Medulla oblongata (tissue), 1 donor: Measurements from ENCODE around the gene POU2F1.

Experiments
- DNase-seq: peaks from one replicate; pipeline ENCODE4 v3.0.0-alpha.2; 2015; ENCODE audit errors: extremely low spot score

POU2F1 gene

DNA sequence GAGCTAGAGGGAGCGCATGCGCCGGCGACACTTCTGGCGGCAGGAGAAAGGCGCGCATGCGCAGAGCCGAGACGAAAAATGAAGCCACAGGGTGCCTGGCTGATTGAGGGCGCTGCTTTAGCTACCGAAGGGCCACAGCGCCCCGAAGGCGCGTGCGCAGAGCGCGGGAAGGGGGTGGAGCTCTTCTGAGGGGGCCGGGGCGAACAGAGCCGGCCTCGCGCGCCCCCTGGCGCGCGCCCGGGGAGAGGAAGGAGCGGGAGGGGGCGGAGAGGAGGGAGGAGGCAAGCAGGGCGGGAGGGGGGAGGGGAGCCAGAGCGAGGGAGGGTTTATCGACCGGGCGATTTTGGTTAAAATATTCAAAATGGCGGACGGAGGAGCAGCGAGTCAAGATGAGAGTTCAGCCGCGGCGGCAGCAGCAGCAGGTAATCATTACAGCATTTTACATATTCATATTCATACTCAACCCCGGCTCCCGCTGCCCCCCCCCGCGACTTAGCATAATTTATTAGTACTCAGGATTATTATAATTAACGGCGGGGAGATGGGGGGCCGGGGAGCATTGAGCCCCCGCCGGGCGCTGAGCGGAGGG is at the start of gene POU2F1:
TSS of gene POU2F1 (plus strand) at position 350 of the 589 bp plus-strand sequence. CDS start at position 362, 12 bp downstream.
- peak; percentile 100 for DNase-seq

DNA sequence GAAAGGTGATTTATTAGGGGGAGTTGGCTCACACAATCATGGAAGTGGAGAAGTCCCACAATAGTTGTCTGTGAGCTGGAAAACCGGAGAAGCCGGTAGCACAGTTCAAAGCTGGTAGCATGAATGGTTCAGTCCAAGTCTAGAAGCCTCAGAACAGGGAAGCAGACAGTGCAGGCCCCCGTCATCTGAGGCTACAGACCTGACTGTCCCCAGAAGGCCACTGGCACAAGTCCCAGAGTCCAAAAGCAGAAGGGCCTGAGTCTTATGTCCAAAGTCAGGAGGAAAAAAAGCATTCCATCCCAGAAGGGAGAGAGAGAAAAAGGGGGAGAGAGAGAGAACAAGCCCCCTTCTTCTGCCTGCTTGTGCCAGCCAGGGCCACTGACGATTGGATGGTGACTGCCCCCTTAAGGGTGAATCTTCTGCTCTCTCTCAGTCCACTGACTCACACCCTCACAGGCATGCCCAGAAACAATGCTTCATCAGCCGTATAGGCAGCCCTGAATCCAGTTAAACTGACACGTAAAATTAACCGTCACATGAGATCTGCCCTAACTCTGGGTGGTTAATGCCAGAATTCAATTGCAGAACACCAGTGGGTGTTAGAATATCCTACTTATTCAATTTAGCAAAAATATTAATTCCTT is 49.3 kb upstream of the POU2F1 start:
- no peak for DNase-seq

DNA sequence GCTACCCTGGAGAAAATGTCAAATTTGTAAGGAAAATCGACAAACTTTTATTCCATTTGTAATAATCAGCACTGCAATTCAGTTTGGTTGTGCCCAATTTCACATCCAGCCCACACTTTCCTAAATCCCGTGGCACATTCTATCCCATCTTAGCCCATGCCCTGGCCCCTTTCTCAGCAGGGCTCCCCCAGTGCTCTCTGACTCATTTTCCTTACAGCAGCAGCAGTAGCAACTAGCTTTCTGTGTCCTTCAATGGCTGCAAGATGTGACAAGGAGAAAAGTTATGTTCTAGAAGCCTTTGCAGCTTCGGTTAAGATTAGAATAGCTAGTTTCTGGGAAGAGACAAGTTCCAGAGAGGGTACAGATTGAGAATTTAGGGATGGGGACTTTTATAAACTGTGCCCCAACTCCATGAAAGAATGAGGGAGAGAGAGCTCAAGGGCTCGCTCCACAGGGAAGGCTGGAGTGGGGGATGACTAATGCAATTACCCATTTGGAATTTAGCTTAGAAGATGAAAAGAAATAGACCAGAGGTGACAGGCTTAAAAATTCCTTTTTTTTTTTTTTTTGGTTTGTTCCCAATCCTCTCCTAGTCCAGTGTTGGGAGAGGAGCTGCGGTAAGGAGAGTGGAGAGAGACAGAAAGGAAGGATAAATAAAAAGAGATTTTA is 47.0 kb upstream of the POU2F1 start:
- no peak for DNase-seq

DNA sequence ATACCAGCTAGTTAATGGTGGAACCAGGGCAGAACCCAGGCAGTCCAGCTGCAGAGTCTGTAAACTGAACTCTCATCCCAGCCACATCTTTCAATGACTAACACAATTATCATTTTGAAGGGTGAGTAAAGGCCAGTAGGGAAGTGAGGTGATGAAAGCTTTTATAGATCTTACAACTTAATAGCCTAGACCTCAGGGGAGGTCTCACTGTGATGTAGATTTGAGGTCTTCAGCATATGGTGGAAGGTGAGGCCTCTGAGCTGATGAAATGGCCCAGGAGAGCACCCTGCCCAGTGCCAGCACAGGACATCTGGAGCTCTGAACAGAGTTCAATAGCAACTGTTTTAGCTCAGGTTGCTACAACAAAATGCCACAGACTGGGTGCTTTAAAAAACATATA is 44.8 kb upstream of the POU2F1 start:
- DNase-seq = no peak

DNA sequence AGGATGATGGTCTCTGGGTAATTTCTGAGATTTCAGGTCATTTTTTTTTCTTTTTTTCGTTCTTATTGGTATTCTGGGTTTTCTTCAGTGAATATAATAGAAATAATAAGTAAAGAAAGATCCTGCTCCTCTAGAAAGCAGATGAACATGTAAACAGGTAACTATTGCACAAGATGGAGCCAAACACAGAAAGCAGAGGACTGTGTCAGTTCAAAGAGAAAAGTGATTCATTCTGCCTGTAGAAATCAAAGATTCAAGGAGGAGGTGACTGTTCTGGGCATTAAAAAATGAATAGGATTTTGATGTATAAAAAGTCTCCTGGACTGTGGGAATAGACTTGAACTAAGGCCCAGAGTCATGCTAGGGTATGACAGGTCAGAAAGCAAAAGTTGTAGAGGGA is 41.9 kb upstream of the POU2F1 start:
- no peak for DNase-seq

DNA sequence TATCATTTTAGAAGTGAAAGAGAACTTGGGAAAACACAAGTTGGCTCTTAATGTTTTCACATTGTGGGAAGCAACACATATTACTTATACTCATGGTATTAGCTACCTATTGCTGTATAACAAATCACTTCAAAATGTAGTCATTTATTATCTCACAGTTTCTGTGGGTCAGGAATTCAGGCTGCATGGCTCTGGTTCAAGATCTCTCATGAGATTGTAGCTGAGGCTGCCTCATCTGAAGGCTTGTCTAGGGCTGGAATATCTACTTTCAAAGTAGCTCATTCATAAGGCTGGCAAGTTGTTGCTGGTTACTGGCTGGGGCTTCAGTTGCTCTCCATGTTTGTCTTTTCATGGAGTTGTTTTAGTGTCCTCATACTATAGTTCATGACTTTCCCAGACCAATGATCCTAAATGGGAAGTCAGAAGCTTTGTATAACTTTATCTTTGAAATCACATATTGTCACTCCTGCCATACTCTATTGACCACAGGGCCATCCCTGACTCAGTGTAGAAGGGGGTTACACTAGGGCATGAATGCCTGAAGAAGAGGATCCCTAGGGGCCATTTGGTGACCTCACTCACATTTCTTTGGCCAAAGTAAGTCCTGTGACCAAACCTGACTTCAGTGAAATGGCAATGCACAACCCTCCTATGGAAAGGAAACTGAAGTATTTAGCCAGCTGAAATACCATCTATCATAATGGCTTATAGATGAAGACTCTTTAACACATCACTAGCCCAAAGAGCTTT is 37.9 kb upstream of the POU2F1 start:
- no peak for DNase-seq

DNA sequence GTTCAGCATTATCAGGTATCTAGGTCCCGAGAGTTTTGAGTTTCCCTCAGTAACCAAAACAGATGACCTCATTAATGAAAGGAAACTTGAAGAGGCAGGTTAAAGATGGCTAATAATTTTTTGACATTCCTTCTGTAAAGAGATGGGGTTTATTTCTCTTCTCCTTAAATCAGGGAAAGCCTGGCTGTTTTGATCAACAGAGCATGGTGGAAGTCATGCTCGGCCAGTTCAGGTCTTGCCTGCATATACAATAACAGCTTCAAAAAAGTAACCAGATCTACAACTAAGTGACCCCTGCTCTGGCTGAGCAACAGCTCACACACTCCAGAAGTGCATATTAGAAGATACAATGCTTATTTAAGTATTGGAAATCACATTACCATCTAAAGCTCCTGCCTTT is 36.6 kb upstream of the POU2F1 start:
- DNase-seq = no peak

DNA sequence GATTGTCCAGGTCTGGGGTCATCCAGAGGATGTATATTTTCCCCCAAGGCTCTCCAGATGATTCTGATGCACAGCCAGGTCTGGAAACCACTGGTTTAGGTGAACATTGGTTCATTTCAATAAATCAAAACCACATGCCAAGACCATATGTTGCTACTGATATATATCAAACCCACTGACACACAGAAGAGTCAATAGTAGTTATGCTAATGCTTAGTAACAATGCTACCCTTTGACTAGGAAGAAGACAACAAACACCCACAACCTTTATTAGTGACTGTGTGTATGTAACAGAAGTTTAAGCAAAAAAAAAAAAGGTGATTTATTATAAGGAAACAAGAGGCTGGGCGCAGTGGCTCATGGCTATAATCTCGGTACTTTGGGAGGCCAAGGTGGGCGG is 35.6 kb upstream of the POU2F1 start:
- DNase-seq = no peak

DNA sequence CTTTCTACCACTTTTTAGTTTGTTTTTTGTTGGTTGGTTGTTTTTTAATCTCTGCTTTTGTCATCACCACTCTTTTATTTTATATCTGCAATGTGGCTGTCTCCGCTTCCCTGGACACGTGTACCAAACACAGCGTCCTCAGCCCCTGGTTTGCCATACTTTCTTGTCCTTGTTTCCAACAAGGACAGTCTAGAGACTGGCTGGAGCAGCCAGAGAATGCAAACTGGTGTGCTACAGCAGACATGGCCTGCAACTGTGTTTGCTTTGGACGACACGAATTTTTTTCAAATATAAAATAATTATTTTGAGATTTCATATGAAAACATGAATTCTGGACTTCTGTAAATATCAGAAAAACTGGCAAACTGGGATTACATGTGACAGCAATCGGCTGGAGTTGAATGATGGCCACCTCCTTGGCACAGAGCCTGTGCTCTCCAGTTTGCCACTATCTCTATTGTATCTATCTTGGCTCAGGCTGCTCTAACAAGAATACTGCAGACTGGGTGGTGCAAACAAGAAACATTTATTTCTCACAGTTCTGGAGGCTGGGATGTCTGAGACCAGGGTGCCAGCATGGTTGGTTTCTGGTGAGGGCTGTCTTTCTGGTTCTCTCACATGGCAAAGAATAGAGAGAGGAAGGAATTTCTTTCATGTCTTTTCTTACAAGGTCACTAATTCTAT is 34.6 kb upstream of the POU2F1 start:
- DNase-seq = peak; percentile 33

DNA sequence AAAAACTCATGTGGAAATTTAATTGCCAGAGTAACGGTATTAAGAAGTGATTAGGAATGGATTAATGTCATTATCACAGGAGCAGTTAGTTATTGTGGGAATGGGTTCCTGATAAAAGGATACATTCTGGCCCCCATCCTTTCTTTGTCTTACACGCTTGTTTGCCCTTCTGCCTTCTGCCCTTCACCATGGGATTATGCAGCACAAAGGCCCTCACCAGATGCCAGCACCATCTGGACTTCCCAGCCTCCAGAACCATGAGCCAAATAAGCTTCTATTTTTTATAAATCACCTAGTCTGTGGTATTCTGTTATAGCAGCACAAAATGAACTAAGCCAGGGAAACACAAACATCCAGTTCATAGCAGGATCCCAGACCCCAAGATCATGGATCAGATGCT is 33.9 kb upstream of the POU2F1 start:
- DNase-seq = no peak

DNA sequence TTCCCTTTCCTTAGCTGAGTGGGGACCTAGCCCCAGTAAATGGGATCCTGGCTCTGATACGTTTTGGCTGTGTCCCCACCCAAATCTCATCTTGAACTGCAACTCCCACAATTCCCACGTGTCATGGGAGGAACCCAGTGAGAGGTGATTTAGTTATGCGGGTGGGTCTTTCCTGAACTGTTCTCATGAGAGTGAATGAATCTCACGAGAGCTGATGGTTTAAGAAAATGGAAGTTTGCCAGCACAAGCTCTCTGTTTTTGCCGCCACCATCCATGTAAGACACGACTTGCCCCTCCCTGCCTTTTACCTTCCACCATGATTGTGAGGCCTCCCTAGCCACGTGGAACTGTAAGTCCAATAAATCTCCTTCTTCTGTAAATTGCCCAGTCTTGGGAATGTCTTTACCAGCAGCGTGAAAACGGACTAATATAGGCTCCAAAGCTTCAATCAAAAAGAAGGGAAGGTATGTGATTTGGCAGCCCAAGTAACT is 29.9 kb upstream of the POU2F1 start:
- DNase-seq = no peak

DNA sequence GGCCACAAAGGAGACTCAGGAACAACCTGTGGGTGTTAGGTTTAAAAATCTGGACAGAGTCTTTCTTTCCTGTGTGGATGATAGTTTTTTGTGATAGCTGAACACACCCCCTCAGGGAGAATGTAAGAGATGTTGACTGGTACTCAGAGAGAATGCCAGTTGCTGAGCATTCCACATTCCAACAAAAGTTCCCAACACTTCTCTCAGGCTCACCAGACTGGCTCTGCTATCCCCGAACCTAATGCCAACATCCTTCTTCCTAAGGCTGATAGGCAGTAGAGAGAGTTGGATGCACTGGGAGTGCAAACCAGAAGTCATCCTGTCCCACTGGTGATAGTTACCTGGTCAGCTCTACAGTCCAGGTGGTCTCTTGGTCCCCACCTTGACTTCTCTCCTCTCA is 28.7 kb upstream of the POU2F1 start:
- no peak for DNase-seq

DNA sequence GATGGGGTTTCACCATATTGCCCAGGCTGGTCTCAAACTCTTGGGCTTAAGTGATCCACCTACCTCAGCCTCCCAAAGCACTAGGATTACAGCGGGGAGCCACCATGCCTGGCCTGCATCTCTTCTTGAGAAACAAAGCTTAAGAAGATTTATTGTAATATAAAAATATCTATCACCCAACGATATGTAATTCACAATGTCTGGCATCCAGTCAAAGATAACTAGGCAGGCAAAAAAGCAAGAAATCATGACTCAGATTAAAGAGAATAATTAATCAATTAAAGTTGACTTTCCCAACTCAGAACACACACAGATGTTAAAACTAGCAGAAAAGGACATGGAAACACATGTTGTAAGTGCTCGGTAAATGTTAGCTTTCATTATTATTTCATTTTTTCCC is 26.5 kb upstream of the POU2F1 start:
- no peak for DNase-seq

DNA sequence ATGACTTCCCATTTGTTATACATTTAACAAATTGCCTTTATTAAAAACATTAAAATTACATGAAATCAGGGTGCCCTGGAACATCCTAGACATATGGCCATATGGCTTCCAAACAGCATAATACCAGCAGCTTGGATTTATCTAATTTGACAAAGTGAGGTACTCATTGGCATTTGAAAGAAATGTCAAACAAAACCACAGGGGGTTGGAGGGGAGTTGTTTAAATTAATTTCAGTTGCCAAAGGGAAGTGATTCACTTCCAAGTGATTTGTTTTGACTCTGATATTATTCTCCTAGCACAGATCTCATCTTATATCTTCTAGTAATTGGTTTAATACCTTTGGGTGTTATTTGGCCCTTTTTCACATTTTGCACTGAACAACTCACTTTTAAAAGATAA is 24.5 kb upstream of the POU2F1 start:
- DNase-seq = no peak

DNA sequence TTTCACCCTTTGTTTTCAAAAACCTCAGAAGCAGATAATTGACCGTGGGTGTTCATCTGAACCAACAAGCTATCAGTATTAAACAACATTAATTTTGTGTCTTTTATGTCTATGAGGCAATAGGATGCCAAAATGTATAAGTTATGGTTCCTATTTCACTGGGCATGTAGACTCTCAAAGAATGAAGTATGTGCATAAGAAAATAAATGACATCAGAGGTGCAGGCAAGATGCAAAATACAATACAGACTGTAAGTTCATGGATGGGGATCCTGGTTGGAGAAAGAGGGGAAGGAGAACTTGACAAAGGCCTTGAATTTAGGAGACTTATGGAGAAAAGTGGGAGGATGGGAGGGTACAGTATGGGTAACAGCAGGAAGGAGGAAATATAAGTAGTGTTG is 23.4 kb upstream of the POU2F1 start:
- no peak for DNase-seq

DNA sequence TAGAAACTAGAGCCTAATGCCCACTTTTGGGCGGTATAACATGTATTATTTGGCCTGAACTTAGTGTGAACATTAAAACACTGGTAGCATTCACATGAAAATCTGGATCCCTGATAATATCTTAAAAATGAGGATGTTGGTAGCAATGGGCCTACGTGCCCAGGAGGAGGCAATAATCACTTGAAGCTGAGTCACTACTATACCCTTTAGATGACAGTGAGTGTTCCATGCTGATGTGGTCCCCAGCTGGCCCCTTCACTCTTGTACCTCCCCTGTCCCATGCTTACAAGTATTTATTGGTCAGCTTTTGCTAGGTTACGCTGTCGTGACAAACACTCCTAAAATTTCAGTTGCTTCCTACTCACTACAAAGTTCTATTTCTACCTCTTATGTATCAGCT is 23.0 kb upstream of the POU2F1 start:
- no peak for DNase-seq

DNA sequence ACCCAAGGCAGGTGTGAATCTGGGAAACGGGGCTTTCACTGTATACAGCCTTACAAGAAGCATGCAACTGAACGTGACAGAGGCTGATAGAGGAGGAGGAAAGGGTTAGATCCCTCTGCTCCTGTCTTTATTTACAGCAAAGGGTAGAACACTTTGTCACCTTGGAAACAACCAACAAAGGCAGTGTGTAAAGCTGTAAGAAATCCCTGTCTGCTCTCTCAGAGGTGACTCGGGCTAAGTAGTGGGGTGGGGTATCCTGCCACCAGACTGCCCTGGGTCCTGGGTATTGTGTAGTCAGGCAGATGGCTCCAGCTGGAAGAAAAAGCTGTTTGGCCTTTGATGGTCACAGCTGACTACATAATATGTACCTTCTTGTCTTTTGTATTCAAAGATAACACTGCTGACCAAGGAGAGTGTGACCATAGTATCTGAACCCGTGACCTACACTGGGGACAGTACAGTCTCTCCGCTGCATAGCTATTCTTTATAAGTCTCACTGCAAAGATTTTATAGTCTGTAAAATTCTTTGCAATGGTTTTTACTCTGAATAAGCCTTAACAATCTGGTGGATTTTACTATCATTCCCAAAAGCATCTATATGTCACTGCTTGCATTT is 22.1 kb upstream of the POU2F1 start:
- no peak for DNase-seq

DNA sequence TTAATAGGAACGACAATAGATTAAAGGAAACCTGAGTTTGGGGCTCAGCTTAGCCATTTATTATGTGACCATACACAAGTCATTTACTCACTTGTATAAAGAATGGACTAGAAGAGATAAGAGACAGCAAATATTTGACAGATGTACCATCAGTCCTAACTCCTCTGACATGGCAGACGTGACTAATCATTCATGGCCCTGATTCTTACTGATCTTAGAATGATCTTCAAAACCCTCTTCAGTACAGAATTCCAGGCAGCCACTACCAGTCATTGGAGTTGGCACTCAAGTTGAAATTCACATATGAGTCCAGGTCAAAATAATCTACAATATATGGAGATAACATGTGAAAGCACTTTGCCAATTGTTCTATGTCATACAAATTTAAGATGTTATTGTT is 21.0 kb upstream of the POU2F1 start:
- no peak for DNase-seq

DNA sequence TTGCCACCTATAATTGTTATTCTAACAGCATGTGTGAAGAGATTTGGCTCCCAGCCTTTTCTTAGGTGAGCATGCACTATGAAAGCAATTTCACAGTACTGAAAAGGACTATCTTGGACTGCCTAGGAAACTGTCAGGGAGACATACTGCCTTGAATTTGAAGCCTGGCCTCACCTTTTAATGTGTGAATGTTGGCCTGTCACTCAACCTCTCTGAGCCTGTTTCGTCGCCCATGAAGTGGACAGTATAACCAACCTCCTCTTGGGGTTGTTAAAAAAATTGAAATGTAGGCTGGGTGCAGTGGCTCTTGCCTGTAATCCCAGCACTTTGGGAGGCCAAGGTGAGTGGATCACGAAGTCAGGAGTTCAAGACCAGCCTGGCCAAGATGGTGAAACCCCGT is 20.4 kb upstream of the POU2F1 start:
- no peak for DNase-seq

DNA sequence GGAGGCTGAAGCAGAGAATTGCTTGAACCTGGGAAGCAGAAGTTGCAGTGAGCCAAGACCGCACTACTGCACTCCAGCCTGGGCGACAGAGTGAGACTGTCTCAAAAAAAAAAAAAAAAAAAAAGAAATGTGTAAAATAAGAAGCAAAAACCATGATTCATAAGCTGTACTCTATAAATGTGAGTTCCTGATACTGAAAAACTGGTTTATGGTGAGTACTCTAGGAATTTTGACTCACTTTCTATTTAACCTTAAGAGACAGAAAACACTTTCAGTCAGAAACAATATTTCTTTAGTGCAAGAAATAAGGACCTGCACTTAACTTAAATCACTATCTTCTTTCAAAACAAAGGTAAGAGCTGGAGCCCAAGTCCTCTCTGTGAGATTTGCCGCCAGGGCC is 19.9 kb upstream of the POU2F1 start:
- DNase-seq = no peak

DNA sequence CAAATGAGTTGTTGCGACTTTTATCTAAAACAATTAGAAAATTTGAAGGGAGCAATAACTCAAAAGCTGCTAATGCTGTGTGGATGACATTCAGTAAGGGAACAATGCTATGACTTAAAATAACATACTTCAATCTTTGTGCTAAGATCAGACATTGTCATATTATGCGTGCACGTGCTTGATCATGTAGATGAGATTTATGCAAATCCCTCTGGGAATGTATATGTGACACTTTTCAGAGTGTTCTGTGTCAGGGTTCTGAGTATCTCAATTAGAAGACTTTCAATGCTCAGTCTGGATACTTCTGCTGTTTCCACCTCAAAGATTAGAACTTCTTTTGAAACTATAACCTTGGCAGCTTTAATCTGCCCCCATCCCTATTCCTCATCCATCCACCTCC is 18.6 kb upstream of the POU2F1 start:
- DNase-seq = no peak
